ENCODE results near the gene TMEM114.

TMEM114 gene

DNA sequence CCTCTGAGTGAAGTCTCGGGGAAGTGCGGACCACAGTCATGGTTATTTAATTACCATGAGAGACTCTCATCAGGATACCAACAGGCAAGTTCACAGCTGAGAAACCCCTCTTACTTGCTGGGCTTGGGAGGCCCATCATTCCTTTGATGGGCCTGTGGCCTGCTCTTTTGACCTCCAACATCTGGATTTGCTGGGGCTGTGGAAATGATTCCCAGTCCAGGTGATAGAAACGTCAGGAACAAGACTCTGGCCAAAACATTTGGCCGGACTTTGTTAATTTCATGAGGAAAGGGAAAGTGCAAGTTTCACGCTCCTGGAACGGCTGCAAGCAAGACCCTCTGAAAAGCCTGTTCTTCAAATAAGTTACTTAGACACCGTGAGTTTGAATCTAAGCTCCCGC lies 42.5 kb downstream of the TMEM114 start:
- no peak for ATAC-seq

DNA sequence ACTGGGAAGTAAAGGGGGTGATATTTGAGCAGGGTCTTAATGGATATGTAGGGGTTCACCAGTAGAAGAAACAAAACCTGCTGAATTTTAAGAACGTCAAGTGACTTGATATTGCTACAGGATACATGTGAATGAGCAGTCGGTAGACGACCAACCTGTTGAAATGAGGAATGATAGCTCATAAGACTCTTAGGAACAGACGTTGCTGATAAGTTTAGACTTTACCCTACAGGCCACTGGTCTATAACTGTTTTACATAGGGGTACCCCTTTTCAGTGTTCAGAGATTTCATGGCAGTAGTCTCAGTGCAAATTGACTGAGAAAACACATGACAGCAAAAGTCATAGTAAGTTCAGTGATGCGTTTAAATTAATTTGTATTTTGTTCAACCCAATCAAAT lies 45.9 kb downstream of the TMEM114 start:
- no peak for ATAC-seq

DNA sequence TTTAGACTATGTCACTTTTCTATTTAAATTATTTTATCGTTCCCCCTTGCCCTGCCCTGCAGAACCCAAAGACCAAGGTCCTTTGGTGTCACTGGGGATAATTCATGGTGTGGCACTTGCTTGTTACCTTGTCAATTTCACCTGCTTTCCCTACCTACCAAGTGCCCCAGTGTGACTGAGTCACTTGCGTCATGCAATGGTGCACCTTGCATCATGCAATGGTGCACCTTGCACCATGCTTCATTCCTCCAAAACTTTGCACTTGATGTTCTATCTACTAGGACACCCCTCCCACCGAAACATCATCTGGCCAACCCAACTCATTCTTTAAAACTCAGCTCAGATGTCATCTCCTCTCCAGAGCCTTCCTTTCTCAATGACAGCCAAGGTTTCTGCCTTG lies 47.1 kb downstream of the TMEM114 start:
- no peak for ATAC-seq

DNA sequence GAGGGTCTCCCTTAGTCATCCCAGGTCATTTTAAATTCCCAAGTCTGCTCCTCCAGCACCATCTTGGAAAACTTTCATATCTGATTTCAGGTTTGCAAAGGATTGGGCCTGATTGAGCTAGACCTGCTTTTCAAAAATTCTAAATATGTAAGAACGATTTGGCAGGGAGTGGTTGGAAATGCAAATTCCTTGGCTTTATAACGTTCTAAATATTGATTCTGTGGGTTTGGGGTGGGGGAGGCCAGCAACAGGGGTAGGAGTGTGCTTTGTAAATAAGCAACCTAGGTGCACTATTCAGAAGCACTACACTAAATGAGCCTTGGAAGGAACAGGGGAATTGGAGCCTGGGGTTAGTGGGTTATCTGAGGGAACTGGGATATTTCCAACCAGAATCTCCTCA lies 47.9 kb downstream of the TMEM114 start:
- ATAC-seq = no peak

DNA sequence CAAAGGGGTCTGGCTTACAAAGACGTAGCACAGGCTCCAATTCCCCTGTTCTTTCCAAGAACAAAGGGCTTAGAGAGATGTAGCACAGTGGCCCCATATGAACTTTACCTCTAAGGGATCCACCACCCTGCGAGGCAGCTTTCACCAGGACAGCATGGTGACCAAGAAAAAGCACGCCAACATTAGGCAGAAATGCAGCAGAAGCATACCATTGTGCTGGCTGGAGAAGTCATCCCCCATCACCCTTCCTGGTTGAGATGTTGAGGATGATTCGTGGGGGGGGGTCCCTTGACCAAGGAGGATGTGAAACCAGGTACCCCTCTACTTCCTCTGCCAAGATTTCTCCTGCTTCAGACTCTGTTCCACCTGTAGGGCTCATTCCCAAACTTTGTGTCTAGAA lies 48.4 kb downstream of the TMEM114 start:
- no peak for ATAC-seq

DNA sequence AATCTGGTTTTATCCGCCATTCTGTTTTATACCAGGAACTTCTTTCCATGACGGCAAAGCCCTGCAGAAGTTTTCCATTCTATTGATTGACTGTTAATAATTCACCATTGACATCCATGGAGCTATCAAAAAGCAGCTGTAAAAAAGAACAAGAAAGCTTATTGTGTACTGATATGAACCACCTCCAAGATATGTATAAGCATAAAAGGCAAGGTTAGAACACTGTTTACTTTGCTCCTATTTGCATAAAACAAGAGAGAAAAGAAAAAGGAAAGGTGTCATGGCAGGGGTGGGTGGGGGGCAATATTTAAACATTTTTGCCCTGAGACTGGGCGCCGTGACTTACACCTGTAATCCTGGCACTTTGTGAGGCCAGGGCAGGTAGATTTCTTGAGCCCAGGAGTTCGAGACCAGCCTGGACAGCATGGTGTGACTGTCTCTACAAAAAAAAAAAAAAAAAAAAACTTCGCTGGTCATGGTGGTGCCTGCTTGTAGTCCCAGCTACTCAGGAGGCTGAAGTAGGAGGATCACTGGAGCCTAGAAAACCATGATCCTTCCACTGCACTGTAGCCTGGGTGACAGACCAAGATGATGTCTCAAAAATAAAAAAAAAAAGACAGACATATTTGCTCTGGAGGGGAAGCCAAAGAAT lies 52.5 kb downstream of the TMEM114 start:
- no peak for ATAC-seq

DNA sequence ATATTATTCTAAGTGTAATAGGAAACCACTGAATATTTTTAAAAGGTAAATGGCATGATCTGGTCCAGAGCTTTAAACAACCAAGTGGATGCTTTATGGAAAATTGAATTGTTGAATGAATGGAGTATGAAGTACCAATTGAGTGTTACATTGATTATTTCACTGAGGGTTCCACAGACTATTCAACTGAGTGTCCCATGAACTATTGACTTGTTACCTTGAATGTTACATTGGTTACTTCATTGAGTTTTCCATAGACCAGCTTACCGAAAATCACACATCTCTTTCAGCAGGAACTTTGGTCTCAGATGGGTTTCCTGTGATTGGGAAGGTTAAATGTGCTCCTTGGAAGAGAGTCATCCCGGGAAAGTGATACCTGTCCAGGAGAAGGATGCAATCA lies 56.8 kb downstream of the TMEM114 start:
- ATAC-seq = no peak

DNA sequence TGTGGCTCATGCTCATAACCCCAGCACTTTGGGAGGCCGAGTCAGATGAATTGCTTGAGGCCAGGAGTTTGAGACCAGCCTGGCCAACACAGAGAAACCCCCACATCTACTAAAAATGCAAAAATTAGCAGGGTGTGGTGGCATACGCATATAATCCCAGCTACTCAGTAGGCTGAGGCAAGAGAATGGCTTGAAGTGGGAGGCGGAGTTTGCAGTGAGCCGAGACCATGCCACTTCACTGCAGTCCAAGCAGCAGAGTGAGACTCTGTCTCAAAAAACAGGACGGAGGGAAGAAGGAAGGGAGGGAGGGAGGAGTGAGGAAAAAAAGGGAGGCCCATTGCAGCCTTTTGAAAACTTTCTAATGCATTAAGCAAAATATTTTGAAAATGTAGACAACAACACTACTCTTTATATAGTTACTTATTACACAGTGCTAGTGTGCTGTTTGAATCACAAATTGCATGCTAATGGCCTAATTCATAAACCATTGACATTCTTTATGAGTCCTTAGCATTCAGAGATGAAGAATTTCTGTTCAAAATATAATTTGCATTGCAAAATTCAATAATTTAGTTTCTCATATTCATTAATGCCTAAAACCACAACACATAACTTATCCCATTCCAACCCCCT lies 59.4 kb downstream of the TMEM114 start:
- ATAC-seq = no peak

DNA sequence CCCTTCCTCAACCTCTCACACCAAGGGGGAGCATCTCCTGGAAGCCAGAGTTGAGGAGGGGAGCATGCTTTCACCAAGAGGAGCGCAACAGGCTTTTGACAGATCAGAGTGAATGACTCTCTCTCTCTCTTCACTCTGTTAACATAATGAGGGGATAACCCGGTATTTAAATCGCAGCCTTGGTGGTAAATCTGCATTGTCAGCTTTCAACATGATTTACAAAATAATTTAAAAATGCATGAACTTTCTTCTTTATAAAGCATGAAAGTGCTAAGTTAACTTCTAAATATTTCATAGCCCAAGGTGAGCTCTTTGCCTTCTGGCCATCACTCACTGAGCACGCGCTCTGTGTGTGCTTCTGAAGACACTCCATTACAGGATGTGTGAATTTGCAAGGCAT lies 61.8 kb downstream of the TMEM114 start:
- ATAC-seq = no peak

DNA sequence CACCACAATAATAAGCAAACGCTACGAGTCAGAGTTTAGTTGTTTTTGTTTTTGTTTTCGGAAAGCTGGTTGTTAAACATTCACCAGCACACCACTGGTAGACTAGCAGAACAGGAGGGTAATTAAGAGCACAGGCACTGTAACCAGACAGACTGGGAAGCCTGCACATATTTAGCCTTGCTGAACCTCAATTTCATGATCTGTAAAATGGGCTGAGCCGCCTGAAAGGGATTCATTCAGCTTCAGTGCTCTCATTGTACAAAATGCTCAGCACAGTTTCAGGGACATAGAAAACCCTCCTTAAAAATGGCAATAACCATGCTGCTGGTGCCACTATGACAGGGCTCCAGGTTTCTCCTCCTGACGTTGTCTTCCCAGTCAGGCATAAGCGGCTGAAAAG lies 66.4 kb downstream of the TMEM114 start:
- ATAC-seq = no peak

DNA sequence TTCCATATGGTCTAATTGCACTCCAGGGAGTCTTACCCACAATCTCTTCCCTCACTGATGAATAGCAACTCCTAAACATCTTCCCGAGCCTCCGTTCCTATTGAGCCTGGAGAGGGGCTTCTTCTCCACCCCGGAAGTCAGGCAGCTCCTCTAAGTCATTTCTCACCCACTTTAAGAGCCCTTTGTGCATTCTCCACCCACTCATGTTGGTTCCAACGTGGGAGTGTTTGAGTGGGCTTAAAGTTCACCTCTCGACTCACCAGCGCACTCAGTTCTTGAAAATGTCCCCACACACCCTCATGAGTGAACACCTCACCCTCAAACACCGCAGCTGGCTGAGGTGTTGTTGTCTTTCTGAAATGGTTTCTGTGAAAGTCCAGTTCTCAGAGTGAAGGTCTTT lies 67.6 kb downstream of the TMEM114 start:
- ATAC-seq = no peak

DNA sequence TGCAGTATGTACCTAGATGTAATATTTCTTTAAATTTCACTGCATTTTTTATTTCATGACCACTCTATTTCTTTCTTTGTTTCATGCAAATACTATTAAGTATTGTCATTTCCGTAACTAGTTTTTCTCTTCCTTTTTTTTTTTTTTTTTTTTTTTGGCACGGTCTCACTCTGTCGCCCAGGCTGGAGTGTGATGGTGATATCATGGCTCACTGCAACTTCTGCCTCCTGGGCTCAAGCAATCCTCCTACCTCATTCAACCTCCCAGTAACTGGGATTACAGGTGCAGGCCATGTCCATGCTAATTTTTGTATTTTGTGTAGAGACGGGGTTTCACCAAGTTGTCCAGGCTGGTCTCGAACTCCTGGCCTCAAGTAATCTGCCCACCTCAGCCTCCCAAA lies 70.7 kb downstream of the TMEM114 start:
- ATAC-seq = no peak
